Neural cell (in vitro differentiated cells): ENCODE results near the gene TRMU.

Experiments
- CTCF ChIP-seq: fragments of 450-650 bp; IDR thresholded peaks from 2 replicates; pipeline ENCODE4 v1.5.1; 2014; ENCODE audit warnings: antibody characterized with exemption, mild to moderate bottlenecking, moderate library complexity; ENCODE audit not compliant: poor library complexity, severe bottlenecking
- EP300 ChIP-seq: fragments of 450-650 bp; conservative IDR thresholded peaks from 2 replicates; pipeline ENCODE4 v1.6.1; 2014; ENCODE audit warnings: antibody characterized with exemption, mild to moderate bottlenecking, moderate library complexity; ENCODE audit not compliant: poor library complexity, severe bottlenecking
- EZH2 ChIP-seq: fragments of 200-600, 300-800 bp; shearing (Covaris generic), sonication (generic); IDR thresholded peaks from 2 replicates; pipeline ENCODE4 v1.6.1; 2014; ENCODE audit warnings: antibody characterized with exemption, low read length, borderline replicate concordance, mild to moderate bottlenecking; ENCODE audit not compliant: insufficient read depth, poor library complexity, severe bottlenecking
- MXI1 ChIP-seq: fragments of 450-650 bp; conservative IDR thresholded peaks from 2 replicates; pipeline ENCODE4 v1.6.1; 2014; ENCODE audit warnings: antibody characterized with exemption, mild to moderate bottlenecking; ENCODE audit not compliant: poor library complexity, severe bottlenecking
- POLR2AphosphoS5 ChIP-seq: IDR thresholded peaks from 2 replicates; pipeline ENCODE4 v1.6.1; 2012

GRCh38 chr22:46389081-46389480 lies 53.6 kb downstream of the TRMU start:
- TF ChIP-seq CTCF = no peak
- TF ChIP-seq EZH2 = no peak
- no peak for TF ChIP-seq POLR2AphosphoS5
- no peak for TF ChIP-seq EP300
- TF ChIP-seq MXI1 = no peak
